ENCODE data around the gene NEGR1. TPM values are rescaled to one million over a fixed set of nuclear protein-coding genes. Genes with fewer than 3 reads are reported as not detected.

Gene NEGR1
- total and polyA plus RNA-seq, 4 donors = 0.08 to 0.14 (median 0.12) TPM; not detected in 1

- Histone ChIP-seq H3K4me1 (ENCODE audit: control insufficient read depth in 4 of 4, insufficient read depth in 4 of 4, low read length in 3 of 4) (no peaks in the 10 kb centered on the region), H3K9me3 (ENCODE audit: control insufficient read depth in 4 of 4, low read length in 3 of 4) (no peaks in the 10 kb centered on the region), H3K27me3 (ENCODE audit: control insufficient read depth in 4 of 4, insufficient read depth in 4 of 4, low read length in 3 of 4) (no peaks in the 10 kb centered on the region), H3K9ac (ENCODE audit: low read depth in 1 of 2, low read length in 2 of 2) (no peak overlapping the region), H3K27ac (ENCODE audit: low read depth in 1 of 2, low read length in 2 of 2) (no peak overlapping the region), H3K36me3 (ENCODE audit: control insufficient read depth in 4 of 4, insufficient read depth in 3 of 4, low read depth in 1 of 4, low read length in 3 of 4) (no peaks in the 10 kb centered on the region), H3K4me3 (ENCODE audit: low read depth in 1 of 3, low read length in 3 of 3) (no peak overlapping the region)
- no peak for DNase-seq (ENCODE audit: low spot score)
- 87% methylated on average over 2 of the region's 2 CpGs for WGBS
- TF ChIP-seq RAD21 (IDR thresholded peaks at IDR 0.05) (no peak), TAF1 (conservative IDR thresholded peaks at IDR 0.05) (no peak), SP1 (IDR thresholded peaks at IDR 0.05) (no peak), YY1 (IDR thresholded peaks at IDR 0.05) (no peak), EGR1 (IDR thresholded peaks at IDR 0.05; ENCODE audit: low read depth in 2 of 2) (no peak), ATF3 (IDR thresholded peaks at IDR 0.05) (no peak), ZBTB33 (IDR thresholded peaks at IDR 0.05) (no peak), CTCF (IDR thresholded peaks at IDR 0.05; ENCODE audit: low read depth, low read length, missing input control) (no peak), FOXA1 (IDR thresholded peaks at IDR 0.05) (no peak), MAX (IDR thresholded peaks at IDR 0.05) (no peak), FOXA2 (IDR thresholded peaks at IDR 0.05) (no peak)
Observed at GRCh38 chr1:71372496-71372895, 909.8 kb downstream of the NEGR1 start.

GRCh38 chr1:71371581-71371980 lies 910.8 kb downstream of the NEGR1 start:
- H3K4me1 ChIP-seq (ENCODE audit: control insufficient read depth in 4 of 4, insufficient read depth in 4 of 4, low read length in 3 of 4) = no peaks in the 10 kb centered on the region
- H3K4me3 ChIP-seq (ENCODE audit: low read depth in 1 of 3, low read length in 3 of 3) = no peak overlapping the region
- DNase-seq (ENCODE audit: low spot score) = no peak
- H3K36me3 ChIP-seq (ENCODE audit: control insufficient read depth in 4 of 4, insufficient read depth in 3 of 4, low read depth in 1 of 4, low read length in 3 of 4) = no peaks in the 10 kb centered on the region
- H3K9ac ChIP-seq (ENCODE audit: low read depth in 1 of 2, low read length in 2 of 2) = no peak overlapping the region
- H3K27me3 ChIP-seq (ENCODE audit: control insufficient read depth in 4 of 4, insufficient read depth in 4 of 4, low read length in 3 of 4) = no peaks in the 10 kb centered on the region
- H3K27ac ChIP-seq (ENCODE audit: low read depth in 1 of 2, low read length in 2 of 2) = no peak overlapping the region
- H3K9me3 ChIP-seq (ENCODE audit: control insufficient read depth in 4 of 4, low read length in 3 of 4) = no peaks in the 10 kb centered on the region
- 92% methylated on average over 1 of the region's 1 CpG for WGBS
- TF ChIP-seq ATF3 (IDR thresholded peaks at IDR 0.05) (no peak), HNF4A (conservative IDR thresholded peaks at IDR 0.05) (no peak), GABPA (IDR thresholded peaks at IDR 0.05 in 1 of 2, conservative IDR thresholded peaks at IDR 0.05 in 1 of 2) (no peak), FOXA2 (IDR thresholded peaks at IDR 0.05) (no peak), JUND (IDR thresholded peaks at IDR 0.05) (no peak), YY1 (IDR thresholded peaks at IDR 0.05) (no peak), TAF1 (conservative IDR thresholded peaks at IDR 0.05) (no peak), REST (IDR thresholded peaks at IDR 0.05) (no peak), RXRA (IDR thresholded peaks at IDR 0.05) (no peak), SP1 (IDR thresholded peaks at IDR 0.05) (no peak), MAX (IDR thresholded peaks at IDR 0.05) (no peak), HNF4G (IDR thresholded peaks at IDR 0.05) (no peak), FOXA1 (IDR thresholded peaks at IDR 0.05) (no peak), CTCF (IDR thresholded peaks at IDR 0.05; ENCODE audit: low read depth, low read length, missing input control) (no peak), ZBTB33 (IDR thresholded peaks at IDR 0.05) (no peak), EGR1 (IDR thresholded peaks at IDR 0.05; ENCODE audit: low read depth in 2 of 2) (no peak)
